Heart left ventricle (tissue), 13 donors: ENCODE measurements around the gene LRRC26.

Experiments used
- POLR2A ChIP-seq, 2 donors: fragments of 450-650 bp; IDR thresholded peaks; one replicate each; pipeline ENCODE4 v1.6.1; 2017; ENCODE audit warnings: antibody characterized with exemption in 2 of 2, mild to moderate bottlenecking in 2 of 2, moderate library complexity in 2 of 2
- TF ChIP-seq, protein P1 (sequence below), 12 donors: fragments of 200-600 bp; sonication (generic) in 4 of 12; IDR thresholded peaks; one replicate each; pipeline versions ENCODE4 v1.5.0 to v1.8.0; 2018 to 2022; ENCODE audit warnings: antibody characterized with exemption in 12 of 12, mild to moderate bottlenecking in 5 of 12
- donor health status: ischemic (EF 13 %, LVEDD 7.1; RV severe dilation, severe dysfunction).
- donor health status: DM: no; HTN: yes; CAD: no.
- donor health status: DM: no; HTN: no; CAD: no.
- donor health status: ischemic (EF 25% LVEDD 6.9; RV normal size, moderate dysfunction).
- donor health status: ischemic (EF 25% LVEDD 5.7; RV mildly dilated, moderate dysfunction).
- donor health status: ischemic (EF 35%, LVEDD 5.7; RV mildly dilated, moderate dysfunction).
- donor health status: nonischemic (EF 11% LVEDD 7.7; RV severe dilation, severe dysfunction).
- donor health status: DM: yes; HTN: yes; CAD: no.
- donor health status: PGD.
- donor health status: ischemic (EF 29% LVEDD 5.4; RV normal size, mild dysfunction).
- donor health status: nonischemic (EF 23%, LVEDD 6.1; RV moderate dilation, normal function).

- TF ChIP-seq, protein P1, sequence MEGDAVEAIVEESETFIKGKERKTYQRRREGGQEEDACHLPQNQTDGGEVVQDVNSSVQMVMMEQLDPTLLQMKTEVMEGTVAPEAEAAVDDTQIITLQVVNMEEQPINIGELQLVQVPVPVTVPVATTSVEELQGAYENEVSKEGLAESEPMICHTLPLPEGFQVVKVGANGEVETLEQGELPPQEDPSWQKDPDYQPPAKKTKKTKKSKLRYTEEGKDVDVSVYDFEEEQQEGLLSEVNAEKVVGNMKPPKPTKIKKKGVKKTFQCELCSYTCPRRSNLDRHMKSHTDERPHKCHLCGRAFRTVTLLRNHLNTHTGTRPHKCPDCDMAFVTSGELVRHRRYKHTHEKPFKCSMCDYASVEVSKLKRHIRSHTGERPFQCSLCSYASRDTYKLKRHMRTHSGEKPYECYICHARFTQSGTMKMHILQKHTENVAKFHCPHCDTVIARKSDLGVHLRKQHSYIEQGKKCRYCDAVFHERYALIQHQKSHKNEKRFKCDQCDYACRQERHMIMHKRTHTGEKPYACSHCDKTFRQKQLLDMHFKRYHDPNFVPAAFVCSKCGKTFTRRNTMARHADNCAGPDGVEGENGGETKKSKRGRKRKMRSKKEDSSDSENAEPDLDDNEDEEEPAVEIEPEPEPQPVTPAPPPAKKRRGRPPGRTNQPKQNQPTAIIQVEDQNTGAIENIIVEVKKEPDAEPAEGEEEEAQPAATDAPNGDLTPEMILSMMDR (IDR thresholded peaks at IDR 0.05), result no peak
- no peak for TF ChIP-seq POLR2A (IDR thresholded peaks at IDR 0.05)
These were observed 22.1 kb downstream of the LRRC26 start for GRCh38 chr9:137147793-137148160.
